HG03039 (cell line): ENCODE measurements around the gene FASN.
"Not testable (repeated sequence)": the region's sequence is repeated elsewhere in the genome, so short reads cannot be mapped to it uniquely, and the experiment has no call there.

Source experiments
- ATAC-seq: cut with Tn5 transposase; IDR thresholded peaks from one replicate; pipeline ENCODE4 v1.9.1; 2021; ENCODE audit warnings: mild to moderate bottlenecking, moderate library complexity; ENCODE audit not compliant: unreplicated experiment

Gene FASN

DNA sequence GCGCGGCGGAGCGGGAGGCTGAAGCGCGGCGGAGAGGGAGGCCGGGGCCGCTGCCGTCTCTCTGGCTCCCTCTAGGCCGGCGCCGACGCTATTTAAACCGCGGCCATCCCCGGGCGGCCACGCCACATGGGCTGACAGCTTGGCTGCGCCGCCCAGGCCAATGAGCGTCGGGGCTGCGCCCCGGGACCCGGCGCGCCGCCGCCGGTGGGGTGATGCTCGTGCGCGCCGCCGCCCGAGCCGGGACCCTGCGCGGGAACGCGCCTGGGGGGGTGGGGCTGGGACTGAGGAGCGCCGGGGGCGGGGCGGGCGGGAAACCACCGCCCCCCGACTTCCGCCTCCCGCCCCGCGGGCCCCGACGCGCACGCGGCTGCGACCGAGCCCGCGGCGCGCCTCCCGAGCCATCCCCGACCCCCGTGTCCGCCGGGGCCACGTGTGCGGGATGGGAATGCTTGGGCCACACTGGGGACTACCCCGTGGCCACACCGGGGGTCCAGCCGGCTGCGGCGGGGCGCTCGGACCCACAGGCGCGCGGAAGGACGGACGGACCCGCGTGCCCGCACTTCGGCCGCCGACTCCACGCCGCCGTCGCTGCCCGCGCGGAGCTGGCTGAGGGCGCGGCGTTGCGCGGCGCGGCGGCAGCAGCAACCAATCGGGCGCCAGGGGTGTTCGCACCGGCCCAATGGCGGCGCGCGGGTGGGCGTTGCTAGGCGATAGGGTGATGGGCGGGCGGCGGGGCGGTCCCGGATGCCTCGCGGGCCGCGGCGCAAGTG lies at the start of gene FASN:
Gene FASN, minus strand, starts transcription at position 68 of the 770 bp plus-strand sequence. CDS start 1,791 bp downstream, outside the sequence.
- ATAC-seq: peak; percentile 59

DNA sequence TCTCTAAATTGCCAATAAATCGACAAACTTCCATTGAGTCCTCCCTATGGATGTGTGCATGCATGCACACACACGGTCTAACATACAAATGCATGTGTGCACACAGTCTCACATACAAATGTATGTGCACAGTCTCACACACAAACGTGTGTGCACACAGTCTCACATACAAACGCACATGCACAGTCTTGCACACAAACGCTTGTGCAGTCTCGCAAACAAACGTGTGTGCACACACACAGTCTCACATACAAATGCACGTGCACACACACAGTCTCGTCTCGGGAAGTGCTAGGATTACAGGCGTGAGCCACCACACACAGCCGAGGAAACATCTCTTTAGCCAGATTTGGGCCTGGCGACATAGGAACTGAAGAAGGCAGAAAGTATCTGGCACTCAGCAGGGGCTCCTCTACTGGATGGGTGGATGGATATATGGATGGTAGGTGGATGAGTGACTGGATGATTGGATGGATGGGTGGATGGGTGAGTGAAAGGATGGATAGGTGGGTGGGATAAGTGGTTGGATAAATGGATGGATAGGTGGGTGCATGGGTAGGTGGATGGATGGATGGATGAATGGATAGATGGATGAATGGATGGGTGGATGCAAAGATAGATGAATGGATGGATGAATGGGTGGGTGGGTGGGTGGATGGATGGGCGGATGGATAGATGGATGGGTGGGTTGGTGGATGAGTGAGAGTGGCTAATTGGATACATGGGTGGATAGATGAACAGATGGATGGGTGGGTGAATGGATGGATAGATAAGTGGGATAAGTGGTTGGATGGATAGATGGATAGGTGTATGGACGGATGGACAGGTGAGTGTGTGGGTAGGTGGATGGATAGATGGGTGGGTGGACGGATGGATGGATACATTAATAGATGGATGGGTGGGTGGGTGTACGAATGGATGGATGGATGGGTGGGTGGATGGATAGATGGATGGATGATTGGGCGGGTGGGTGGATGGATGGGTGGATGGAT lies 48.9 kb upstream of the FASN start:
- ATAC-seq: no peak

DNA sequence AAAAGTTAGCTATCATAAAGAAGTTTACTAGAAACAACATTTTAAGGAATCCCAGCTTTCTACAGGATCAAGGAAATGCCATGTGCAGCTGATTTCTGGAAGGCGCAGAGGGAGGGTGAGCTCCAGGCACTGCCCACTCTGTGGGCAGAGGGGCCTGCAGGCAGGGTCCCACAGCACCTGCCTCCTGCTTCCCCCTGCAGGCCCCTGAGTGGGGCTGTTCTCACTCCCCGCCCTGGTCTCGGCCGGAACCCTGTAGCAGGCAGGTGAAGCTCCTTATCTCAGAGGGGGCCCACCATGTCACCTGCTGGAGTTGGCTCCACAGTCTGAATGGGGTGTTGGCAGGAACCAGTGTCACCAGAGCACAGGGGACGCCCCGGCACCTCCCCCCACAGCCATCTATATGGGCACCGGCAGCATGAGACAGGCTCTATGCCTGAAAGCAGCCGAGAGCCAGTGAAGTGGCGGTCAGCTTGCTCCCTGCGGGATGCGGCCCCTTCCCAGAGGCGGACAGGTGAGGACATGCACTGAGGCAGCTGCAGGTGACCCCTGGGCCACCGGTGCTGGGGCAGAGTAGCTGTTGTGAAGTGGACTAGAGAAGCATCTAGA lies 47.6 kb upstream of the FASN start:
- no peak for ATAC-seq

DNA sequence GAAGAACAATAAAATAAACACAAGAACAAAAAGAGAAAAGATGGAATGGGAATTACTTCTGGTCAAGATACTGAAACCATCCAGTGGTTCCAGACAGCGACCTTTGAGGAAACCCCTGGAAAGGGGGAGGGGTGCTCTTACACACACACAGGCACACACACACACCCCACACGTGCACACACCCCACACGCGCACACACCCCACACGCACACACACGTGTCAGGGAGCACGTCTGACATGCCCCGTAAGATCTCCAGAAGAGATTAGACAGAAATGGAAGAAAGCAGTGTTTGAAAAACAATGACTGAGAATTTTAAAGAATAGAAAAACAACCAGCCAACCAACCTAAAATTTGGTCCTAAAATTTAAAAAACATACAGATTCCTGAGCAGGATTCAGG lies 45.3 kb upstream of the FASN start:
- no peak for ATAC-seq

DNA sequence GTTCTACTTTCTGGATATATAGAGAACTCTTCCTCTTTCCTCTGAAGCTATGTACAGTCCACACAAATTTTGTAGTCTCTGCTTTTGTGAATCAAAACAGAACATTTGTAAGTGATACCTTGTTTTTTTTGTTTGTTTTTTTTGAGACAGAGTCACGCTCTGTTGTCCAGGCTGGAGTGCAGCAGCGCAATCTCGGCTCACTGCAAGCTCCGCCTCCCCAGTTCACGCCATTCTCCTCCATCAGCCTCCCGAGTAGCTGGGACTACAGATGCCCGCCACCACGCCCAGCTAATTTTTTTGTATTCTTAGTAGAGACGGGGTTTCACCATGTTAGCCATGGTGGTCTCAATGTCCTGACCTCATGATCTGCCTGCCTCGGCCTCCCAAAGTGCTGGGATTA lies 41.9 kb upstream of the FASN start:
- ATAC-seq: not testable (repeated sequence)

DNA sequence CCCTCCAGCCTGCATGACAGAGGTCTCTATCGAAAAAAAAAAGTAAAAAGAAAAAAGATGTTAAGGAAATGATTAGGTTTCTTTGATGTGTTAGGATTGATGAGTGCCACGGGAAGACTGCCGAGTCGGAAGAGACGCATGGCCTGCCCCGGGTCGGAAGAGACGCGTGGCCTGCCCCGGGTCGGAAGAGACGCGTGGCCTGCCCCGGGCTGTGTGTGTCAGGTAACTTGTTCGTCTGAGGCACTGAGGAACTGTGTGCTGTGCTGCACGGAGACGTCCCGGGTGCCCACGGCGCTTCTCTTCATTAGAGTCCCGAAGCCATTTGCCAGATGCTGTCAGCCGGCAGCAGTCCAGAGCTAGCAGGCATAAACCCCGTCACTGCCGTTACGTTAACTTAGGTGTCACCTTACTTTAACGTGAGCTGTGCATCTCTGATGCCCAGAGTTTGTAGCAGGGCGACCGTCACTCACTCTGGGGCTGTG lies 40.5 kb upstream of the FASN start:
- ATAC-seq: no peak

DNA sequence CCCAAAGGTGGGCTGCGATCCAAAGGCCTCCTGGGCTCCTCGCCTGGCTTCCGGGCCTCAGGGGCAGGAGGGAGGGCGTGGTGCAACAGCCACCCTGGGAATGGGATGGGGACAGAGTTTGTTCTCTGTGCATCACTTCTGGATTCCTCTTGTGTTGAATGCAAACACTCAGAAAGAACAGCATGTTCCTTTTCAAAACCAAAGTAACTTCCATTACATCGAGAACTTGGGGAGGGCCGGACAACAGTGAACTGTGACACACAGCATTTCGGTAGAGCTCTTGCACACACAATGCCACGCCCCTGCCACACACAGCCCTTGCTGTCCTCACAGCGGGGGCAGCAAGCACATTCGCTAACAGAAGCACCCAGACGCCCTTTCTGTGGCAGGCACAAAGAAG lies 36.1 kb upstream of the FASN start:
- ATAC-seq: no peak

DNA sequence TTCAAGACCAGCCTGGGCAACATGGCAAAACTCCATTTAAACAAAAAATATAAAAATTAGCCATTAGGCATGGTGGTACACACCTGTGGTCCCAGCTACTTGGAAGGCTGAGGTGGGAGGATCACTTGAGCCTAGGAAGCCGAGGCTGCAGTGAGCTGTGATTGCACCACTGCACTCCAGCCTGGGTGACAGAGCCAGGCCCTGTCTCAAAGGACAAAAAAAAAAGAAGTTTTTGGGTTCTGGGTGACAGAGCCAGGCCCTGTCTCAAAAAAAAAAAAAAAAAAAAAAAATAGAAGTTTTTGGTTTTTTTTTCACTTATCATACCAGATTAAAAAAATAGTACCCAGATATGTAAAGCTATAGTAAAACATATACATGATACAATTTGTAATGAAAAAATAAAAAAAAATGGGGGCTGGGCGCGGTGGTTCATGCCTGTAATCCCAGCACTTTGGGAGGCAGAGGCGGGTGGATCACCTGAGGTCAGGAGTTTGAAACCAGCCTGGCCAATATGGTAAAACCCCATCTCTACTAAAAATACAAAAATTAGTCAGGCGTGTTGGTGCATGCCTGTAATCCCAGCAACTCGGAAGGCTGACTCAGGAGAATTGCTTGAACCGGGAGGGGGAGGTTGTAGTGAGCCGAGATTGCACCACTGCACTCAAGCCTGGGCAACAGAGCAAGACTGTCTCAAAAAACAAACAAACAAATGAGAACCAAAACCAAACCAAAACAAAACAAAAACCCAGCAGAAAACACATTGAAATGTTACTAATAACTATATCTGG lies 35.3 kb upstream of the FASN start:
- ATAC-seq: not testable (repeated sequence)

DNA sequence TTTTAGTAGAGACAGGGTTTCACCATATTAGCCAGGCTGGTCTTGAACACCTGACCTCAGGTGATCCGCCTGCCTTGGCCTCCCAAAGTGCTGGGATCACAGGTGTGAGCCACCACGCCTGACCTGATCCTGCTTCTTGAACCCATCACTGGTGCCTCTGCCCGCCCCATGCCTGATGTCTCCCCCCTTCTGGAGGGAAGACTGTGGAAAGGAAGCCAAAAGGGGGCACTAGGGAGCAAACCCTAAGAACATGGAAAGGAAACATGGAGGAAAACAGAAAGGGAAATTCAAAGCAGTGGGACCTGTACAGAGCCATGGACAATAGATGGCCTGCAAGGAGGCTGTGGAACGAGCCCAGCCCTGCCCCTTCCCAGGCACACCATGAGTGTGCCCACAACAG lies 31.1 kb upstream of the FASN start:
- ATAC-seq: no peak

DNA sequence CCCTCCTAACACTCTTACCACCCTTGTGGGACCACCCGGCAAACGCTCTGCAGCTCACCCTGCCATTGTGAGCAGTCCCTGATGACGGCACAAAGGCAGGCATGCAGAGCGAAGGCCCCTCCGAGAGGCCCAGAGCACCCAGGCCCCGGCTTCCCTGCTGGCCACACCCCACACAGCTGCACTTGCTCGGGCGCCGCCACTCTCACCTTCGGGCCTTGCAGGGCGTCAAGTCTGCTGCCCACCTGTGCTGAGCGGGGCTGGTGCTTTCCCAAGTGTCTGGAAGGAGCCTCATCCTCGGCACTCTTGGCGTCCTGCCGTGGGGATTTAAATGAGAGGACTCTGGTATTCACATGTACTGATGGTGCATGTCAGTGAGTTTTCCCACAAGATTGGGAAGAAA lies 30.3 kb upstream of the FASN start:
- no peak for ATAC-seq

DNA sequence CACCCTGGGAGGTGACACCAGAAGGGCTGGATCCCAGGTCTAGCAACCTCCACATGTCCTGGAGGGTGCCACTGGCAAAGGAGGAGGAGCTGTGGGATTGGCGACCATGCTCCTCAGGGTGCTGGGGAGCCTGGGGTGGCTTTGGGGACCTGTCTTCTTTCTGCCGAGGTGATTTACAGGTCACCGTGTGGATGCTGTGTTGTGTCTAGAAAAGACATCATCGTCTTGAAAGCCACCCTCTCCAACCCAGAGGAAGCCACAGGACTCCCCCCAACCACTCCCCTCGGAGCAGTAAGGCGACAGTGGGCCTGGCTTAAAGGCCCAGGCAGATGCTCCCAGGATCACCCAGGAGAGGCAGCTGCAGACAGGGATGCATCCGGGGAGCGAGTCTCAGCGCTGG lies 29.7 kb upstream of the FASN start:
- ATAC-seq: no peak

DNA sequence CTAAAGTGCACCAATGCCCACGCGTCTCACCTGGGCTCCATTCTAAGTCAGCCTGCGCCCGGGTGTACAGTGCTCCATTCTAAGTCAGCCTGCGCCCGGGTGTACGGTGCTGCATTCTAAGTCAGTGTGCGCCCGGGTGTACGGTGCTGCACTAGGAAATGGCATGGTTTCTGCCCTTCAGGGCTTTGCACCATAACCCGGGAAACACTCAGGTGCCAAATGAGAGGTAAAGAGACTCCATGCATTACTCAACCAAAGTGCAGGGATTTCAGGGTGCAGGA lies 29.2 kb upstream of the FASN start:
- no peak for ATAC-seq

DNA sequence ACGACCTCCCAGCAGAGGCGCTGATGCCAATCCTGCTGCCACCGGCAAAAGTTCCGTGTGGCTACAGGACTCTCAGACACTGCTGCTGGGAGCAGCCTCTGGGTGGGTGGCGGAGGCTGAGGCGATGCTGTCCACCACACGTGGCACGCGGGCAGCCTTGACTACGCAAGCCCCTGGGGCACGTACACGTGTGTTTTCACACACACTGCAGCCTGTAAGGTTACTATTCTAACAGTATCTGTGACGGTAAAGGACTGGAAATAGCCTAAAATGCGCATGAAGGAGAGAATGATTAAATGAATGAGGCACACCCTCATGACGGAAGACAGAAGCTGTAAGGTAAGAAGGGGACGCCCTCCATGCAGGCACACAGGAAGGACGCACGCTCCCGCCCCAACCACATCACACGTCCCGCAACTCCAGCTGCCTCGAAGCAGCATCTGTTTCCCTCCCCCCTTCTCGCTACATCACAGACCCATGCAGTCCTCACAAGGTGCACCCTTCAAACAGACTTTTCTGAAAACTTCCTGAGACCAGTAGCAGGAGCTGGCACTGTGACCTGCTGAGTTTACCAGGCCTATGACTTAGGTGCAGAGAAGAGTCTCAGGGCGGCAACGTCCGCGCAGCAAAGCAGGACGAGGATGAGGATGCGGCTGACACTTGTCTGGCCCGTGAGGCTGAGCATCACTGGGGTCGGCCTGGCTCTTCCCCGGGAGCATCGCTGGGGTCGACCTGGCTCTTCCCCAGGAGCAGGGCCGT lies 28.7 kb upstream of the FASN start:
- ATAC-seq: no peak

DNA sequence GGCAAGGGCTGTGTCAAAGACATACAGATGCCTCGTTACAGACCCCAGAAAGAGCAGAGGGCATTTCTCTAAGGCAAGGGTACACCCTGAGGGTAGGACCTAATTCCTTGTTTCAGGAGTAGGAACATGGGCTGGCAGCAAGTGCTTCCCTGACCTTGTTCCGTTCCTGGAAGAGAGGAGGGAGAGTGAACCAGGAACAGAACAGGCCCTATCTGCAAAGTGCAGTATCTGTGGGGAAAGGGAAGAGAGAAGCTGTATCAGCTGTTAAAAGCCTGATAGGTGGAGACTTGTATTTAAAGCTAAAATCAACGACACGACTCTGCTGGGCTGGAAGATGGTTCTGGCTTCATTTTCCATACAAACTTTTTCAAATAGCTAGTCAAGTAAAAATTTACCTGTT lies 26.1 kb upstream of the FASN start:
- ATAC-seq: no peak

DNA sequence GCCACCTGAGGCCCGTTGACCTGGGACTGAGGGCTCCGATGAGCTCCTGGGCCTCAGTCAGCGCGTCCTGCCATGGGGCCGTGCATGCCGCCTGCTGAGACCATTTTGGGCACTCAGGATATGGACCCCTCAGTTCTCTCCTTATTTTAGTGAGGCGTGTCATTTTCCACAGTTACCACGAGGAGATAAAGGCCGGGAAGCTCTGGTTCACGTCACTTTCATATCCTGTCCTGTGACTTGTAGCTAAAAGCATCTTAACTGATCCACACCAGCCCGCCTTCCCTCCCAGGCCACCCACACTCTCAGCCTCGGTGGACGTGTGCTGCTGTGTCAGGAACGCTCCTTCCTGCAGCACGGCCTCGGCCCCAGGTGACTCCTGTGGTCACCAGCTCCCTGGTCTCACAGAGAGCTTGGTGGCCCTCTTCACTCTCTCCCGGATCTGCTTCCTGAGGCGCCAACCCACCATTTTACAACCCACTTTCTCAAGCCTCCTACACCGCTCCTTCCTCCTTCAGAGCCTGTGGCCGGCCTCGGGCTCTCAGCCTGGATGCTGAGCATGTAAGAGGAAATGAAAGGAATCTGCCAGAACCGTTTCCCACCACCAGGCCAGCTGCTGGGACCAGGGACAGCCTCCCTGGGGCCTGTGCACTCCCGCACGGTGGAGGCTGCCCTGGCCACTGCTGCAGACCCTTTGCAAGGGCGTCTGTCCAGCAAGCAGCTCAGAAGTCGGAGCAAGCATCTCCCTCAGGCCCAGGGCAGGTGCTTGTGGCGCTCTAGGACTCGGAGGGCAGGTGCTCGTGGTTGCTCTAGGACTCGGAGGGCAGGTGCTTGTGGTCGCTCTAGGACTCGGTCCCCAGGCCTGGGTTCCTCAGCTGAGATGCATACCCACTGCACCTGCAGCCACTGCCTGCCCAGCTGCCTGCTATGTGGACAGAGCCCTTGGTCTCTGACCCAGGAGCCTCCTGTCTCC lies 23.9 kb upstream of the FASN start:
- no peak for ATAC-seq

DNA sequence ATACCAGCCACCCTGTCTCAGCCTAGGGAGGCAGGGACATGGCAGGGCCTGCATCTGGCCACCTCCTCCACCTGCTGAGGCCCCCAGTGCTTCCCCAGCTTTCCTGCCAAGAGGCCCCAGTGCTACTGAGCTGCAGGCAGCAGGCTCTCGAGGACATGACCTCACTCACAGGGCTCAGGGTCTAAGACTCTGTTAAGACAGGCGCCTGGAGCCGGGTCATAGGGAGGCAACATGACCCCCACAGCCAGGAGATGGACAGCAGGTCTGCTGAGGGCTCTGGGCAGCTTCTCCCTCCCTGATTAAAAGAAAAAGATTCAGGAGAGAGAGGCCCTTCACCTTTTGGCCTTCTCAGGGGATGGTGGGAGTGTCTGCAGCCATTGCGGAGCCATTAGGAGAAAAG lies 23.2 kb upstream of the FASN start:
- no peak for ATAC-seq

DNA sequence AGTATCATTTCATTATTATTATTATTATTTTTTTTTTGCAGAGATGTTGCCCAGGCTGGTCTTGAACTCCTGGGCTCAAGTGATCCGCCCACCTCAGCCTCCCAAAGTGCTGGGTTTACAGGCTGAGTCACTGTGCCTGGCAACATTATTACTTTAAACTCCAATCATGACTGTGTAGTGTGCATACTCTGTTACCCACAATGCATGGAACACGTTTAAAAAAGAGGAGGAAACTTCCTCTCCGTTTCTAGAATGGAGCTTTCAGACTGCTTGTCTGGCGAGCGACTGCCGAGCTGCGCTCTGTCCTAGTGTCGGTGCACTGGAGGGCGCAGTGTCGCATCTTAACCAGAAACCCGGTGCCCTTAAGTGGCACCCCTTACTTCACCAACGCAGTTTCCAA lies 22.1 kb upstream of the FASN start:
- ATAC-seq: no peak

DNA sequence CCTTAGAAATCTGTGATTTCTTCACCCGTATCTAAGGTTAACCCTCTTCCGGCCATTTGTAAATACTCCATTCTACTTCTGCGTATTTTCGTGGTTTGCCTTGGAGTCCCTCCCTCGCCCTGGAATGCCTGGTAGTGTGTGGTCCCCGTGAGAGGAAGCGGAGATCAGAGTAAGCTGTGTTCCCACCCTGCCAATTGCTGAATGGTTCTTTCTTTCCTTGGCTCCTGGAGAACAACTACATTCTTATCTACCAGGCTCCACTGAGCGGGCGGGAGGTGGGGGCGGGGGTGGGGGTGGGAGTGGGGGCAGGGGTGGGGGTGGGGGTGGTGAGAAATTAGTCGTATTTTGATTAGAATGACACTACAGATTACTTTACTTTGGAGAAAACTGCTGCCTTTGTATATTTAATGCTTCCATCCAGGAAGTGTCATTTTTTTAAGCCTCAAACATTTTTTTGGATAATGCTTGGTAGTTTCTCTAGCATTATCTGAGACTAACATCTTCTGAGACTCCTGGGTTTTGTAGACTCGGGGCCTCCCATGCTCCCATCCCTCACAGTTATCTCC lies 20.9 kb upstream of the FASN start:
- ATAC-seq: no peak
